ENCODE results near the gene INSC. TPM values are rescaled to one million over a fixed set of nuclear protein-coding genes. Genes with fewer than 3 reads are reported as not detected.

The INSC gene
- total and polyA plus RNA-seq, 2 experiments from 2014 or later, result 0.97 to 1.5 TPM

- no peak for TF ChIP-seq ZNF462 (CRISPR knock-in tag; IDR thresholded peaks at IDR 0.05)
- TF ChIP-seq ZNF114 (CRISPR knock-in tag; IDR thresholded peaks at IDR 0.05), result no peak
Observed at GRCh38 chr11:15196704-15197103, 82.0 kb downstream of the INSC start (continued).

- Histone ChIP-seq H3K4me3 (no peak overlapping the region), H3K79me2 (replicated peaks; ENCODE audit: insufficient read depth) (no peaks in the 10 kb centered on the region), H4K20me1 (replicated peaks; ENCODE audit: insufficient read depth) (no peaks in the 10 kb centered on the region), H3K4me2 (no peak overlapping the region), H3F3A (replicated peaks; ENCODE audit: low read depth) (no peaks in the 10 kb centered on the region), H3K27ac (ENCODE audit: low read depth) (no peak overlapping the region), H2AFZ (no peak overlapping the region), H3K9me2 (ENCODE audit: insufficient read depth) (no peaks in the 10 kb centered on the region), H3K4me1 (ENCODE audit: insufficient read depth) (no peaks in the 10 kb centered on the region), H3K36me3 (ENCODE audit: insufficient read depth) (no peaks in the 10 kb centered on the region), H3K27me3 (ENCODE audit: insufficient read depth) (no peaks in the 10 kb centered on the region)
- no peak for TF ChIP-seq NANOG (IDR thresholded peaks at IDR 0.05; ENCODE audit: borderline replicate concordance)
- DNase-seq (ENCODE audit: low spot score) (no peak), ATAC-seq (no peak)
- H3K9me3 Mint-ChIP-seq, result no peaks in the 10 kb centered on the region
- peaks cover under 1% of the 10 kb centered on the region for H3K27me3 Mint-ChIP-seq (ENCODE audit: insufficient read depth, low read depth, poor library complexity)
- no peaks in the 10 kb centered on the region for H3K36me3 Mint-ChIP-seq (ENCODE audit: low read depth)
- no peak overlapping the region for H3K27ac Mint-ChIP-seq
- H3K4me1 Mint-ChIP-seq, result no peaks in the 10 kb centered on the region
- no peak overlapping the region for H3K4me3 Mint-ChIP-seq
Observed at GRCh38 chr11:15197696-15198095, 83.0 kb downstream of the INSC start.

DNA sequence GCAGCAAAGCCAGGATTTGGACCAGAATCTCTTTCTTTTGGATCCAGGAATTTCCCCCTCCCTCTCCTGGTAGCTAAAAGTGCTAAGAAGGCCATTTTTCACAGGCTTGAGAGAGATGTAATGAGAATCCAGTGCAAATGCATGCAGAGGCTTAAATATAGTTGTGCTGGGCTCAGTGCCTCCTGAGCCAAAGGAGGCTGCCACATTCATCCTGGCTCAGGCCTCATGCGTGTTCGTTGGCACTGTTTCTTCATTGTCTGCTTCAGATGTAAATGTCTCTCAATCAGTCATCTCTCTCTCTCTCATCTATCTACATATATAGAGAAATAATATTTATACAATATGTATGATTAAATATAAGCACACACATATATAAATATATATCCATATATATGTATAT is 83.6 kb downstream of the INSC start:
- no peaks in the 10 kb centered on the region for H3F3A ChIP-seq (replicated peaks; ENCODE audit: low read depth)
- H3K9me2 ChIP-seq (ENCODE audit: insufficient read depth), result no peaks in the 10 kb centered on the region
- no peak overlapping the region for H3K27ac Mint-ChIP-seq
- no peaks in the 10 kb centered on the region for H3K79me2 ChIP-seq (replicated peaks; ENCODE audit: insufficient read depth)
- no peak overlapping the region for H3K4me3 Mint-ChIP-seq
- H3K27ac ChIP-seq (ENCODE audit: low read depth), result no peak overlapping the region
- no peaks in the 10 kb centered on the region for H3K4me1 ChIP-seq (ENCODE audit: insufficient read depth)
- no peaks in the 10 kb centered on the region for H3K4me1 Mint-ChIP-seq
- H3K4me2 ChIP-seq, result no peak overlapping the region
- H4K20me1 ChIP-seq (replicated peaks; ENCODE audit: insufficient read depth), result no peaks in the 10 kb centered on the region
- H3K27me3 ChIP-seq (ENCODE audit: insufficient read depth), result no peaks in the 10 kb centered on the region
- H3K9me3 Mint-ChIP-seq, result no peaks in the 10 kb centered on the region
- H2AFZ ChIP-seq, result no peak overlapping the region
- H3K27me3 Mint-ChIP-seq (ENCODE audit: insufficient read depth, low read depth, poor library complexity), result peaks cover 3% of the 10 kb centered on the region
- no peak for DNase-seq (ENCODE audit: low spot score)
- H3K4me3 ChIP-seq, result no peak overlapping the region
- no peaks in the 10 kb centered on the region for H3K36me3 Mint-ChIP-seq (ENCODE audit: low read depth)
- ATAC-seq, result no peak
- H3K36me3 ChIP-seq (ENCODE audit: insufficient read depth), result no peaks in the 10 kb centered on the region
- TF ChIP-seq, protein P1, sequence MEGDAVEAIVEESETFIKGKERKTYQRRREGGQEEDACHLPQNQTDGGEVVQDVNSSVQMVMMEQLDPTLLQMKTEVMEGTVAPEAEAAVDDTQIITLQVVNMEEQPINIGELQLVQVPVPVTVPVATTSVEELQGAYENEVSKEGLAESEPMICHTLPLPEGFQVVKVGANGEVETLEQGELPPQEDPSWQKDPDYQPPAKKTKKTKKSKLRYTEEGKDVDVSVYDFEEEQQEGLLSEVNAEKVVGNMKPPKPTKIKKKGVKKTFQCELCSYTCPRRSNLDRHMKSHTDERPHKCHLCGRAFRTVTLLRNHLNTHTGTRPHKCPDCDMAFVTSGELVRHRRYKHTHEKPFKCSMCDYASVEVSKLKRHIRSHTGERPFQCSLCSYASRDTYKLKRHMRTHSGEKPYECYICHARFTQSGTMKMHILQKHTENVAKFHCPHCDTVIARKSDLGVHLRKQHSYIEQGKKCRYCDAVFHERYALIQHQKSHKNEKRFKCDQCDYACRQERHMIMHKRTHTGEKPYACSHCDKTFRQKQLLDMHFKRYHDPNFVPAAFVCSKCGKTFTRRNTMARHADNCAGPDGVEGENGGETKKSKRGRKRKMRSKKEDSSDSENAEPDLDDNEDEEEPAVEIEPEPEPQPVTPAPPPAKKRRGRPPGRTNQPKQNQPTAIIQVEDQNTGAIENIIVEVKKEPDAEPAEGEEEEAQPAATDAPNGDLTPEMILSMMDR (conservative IDR thresholded peaks at IDR 0.05; ENCODE audit: low read depth in 2 of 2), result no peak
- TF ChIP-seq CREB1 (CRISPR knock-in tag; IDR thresholded peaks at IDR 0.05; ENCODE audit: low read depth), result no peak
- no peak for TF ChIP-seq EZH2phosphoT487 (IDR thresholded peaks at IDR 0.05; ENCODE audit: unreplicated experiment)
- TF ChIP-seq NANOG (IDR thresholded peaks at IDR 0.05; ENCODE audit: borderline replicate concordance), result no peak
- TF ChIP-seq, protein P2, sequence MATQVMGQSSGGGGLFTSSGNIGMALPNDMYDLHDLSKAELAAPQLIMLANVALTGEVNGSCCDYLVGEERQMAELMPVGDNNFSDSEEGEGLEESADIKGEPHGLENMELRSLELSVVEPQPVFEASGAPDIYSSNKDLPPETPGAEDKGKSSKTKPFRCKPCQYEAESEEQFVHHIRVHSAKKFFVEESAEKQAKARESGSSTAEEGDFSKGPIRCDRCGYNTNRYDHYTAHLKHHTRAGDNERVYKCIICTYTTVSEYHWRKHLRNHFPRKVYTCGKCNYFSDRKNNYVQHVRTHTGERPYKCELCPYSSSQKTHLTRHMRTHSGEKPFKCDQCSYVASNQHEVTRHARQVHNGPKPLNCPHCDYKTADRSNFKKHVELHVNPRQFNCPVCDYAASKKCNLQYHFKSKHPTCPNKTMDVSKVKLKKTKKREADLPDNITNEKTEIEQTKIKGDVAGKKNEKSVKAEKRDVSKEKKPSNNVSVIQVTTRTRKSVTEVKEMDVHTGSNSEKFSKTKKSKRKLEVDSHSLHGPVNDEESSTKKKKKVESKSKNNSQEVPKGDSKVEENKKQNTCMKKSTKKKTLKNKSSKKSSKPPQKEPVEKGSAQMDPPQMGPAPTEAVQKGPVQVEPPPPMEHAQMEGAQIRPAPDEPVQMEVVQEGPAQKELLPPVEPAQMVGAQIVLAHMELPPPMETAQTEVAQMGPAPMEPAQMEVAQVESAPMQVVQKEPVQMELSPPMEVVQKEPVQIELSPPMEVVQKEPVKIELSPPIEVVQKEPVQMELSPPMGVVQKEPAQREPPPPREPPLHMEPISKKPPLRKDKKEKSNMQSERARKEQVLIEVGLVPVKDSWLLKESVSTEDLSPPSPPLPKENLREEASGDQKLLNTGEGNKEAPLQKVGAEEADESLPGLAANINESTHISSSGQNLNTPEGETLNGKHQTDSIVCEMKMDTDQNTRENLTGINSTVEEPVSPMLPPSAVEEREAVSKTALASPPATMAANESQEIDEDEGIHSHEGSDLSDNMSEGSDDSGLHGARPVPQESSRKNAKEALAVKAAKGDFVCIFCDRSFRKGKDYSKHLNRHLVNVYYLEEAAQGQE (IDR thresholded peaks at IDR 0.05; ENCODE audit: unreplicated experiment), result no peak
- no peak for TF ChIP-seq ETS1 (IDR thresholded peaks at IDR 0.05)

Measured in GM23338 (cell line).